Measurements from ENCODE around the gene ID2.

Gene ID2

GRCh38 chr2:8667896-8668512 is 13.9 kb upstream of the ID2 start:
- H3K4me2 ChIP-seq (ENCODE audit: insufficient read depth, low read length), result no peak overlapping the region
- H3K27me3 ChIP-seq (ENCODE audit: insufficient read depth, low read length, poor library complexity), result no peaks in the 10 kb centered on the region
- H3K9ac ChIP-seq (ENCODE audit: low read depth, low read length), result no peak overlapping the region
- 0 out of 2 replicates have a peak, but pooled peaks cover 3% of the 10 kb centered on the region for H3K4me1 ChIP-seq (ENCODE audit: insufficient read depth, low read length)
- no peaks in the 10 kb centered on the region for H4K20me1 ChIP-seq (ENCODE audit: insufficient read depth, low read length)
- DNase-seq, result no peak
- no peak overlapping the region for H3K4me3 ChIP-seq (ENCODE audit: low read depth in 1 of 2, low read length in 2 of 2)
- no peaks in the 10 kb centered on the region for H3K36me3 ChIP-seq (ENCODE audit: insufficient read depth, low read length)
- no peak overlapping the region for H3K27ac ChIP-seq (ENCODE audit: low read length)
- H3K9me3 ChIP-seq (ENCODE audit: insufficient read depth, low read length, severe bottlenecking), result no peaks in the 10 kb centered on the region
- no peak overlapping the region for H2AFZ ChIP-seq (ENCODE audit: low read depth, low read length)
- no peaks in the 10 kb centered on the region for H3K79me2 ChIP-seq (ENCODE audit: insufficient read depth, low read length)
- no peak for TF ChIP-seq EZH2 (IDR thresholded peaks at IDR 0.05; ENCODE audit: borderline replicate concordance, low read depth, low read length, severe bottlenecking)
- TF ChIP-seq CTCF (IDR thresholded peaks at IDR 0.05; ENCODE audit: borderline replicate concordance, extremely low read depth, low read length, poor library complexity, severe bottlenecking), result no peak
- no peak for ATAC-seq (ENCODE audit: insufficient read depth, low read depth)

- Histone ChIP-seq H2AFZ (ENCODE audit: low read depth, low read length) (no peak overlapping the region), H3K4me1 (ENCODE audit: insufficient read depth, low read length) (0 out of 2 replicates have a peak, but pooled peaks cover 3% of the 10 kb centered on the region), H3K4me2 (ENCODE audit: insufficient read depth, low read length) (no peak overlapping the region), H3K27ac (ENCODE audit: low read length) (no peak overlapping the region), H3K9ac (ENCODE audit: low read depth, low read length) (no peak overlapping the region), H3K4me3 (ENCODE audit: low read depth in 1 of 2, low read length in 2 of 2) (no peak overlapping the region), H3K79me2 (ENCODE audit: insufficient read depth, low read length) (no peaks in the 10 kb centered on the region), H3K9me3 (ENCODE audit: insufficient read depth, low read length, severe bottlenecking) (peaks cover 11% of the 10 kb centered on the region), H4K20me1 (ENCODE audit: insufficient read depth, low read length) (no peaks in the 10 kb centered on the region), H3K27me3 (ENCODE audit: insufficient read depth, low read length, poor library complexity) (no peaks in the 10 kb centered on the region), H3K36me3 (ENCODE audit: insufficient read depth, low read length) (no peaks in the 10 kb centered on the region)
- no peak for ATAC-seq (ENCODE audit: insufficient read depth, low read depth)
- DNase-seq, result no peak
- TF ChIP-seq EZH2 (IDR thresholded peaks at IDR 0.05; ENCODE audit: borderline replicate concordance, low read depth, low read length, severe bottlenecking) (no peak), CTCF (IDR thresholded peaks at IDR 0.05; ENCODE audit: borderline replicate concordance, extremely low read depth, low read length, poor library complexity, severe bottlenecking) (no peak)
Measured at GRCh38 chr2:8669157-8669817, 12.6 kb upstream of the ID2 start.

GRCh38 chr2:8670580-8670979 is 11.3 kb upstream of the ID2 start:
- H3K4me1 ChIP-seq (ENCODE audit: insufficient read depth, low read length), result no peaks in the 10 kb centered on the region
- H3K27me3 ChIP-seq (ENCODE audit: insufficient read depth, low read length, poor library complexity), result no peaks in the 10 kb centered on the region
- no peak overlapping the region for H3K4me2 ChIP-seq (ENCODE audit: insufficient read depth, low read length)
- H3K9ac ChIP-seq (ENCODE audit: low read depth, low read length), result no peak overlapping the region
- no peaks in the 10 kb centered on the region for H3K36me3 ChIP-seq (ENCODE audit: insufficient read depth, low read length)
- TF ChIP-seq EZH2 (IDR thresholded peaks at IDR 0.05; ENCODE audit: borderline replicate concordance, low read depth, low read length, severe bottlenecking), result no peak
- no peak for TF ChIP-seq CTCF (IDR thresholded peaks at IDR 0.05; ENCODE audit: borderline replicate concordance, extremely low read depth, low read length, poor library complexity, severe bottlenecking)
- H4K20me1 ChIP-seq (ENCODE audit: insufficient read depth, low read length), result no peaks in the 10 kb centered on the region
- H2AFZ ChIP-seq (ENCODE audit: low read depth, low read length), result no peak overlapping the region
- peaks cover 17% of the 10 kb centered on the region for H3K9me3 ChIP-seq (ENCODE audit: insufficient read depth, low read length, severe bottlenecking)
- no peaks in the 10 kb centered on the region for H3K79me2 ChIP-seq (ENCODE audit: insufficient read depth, low read length)
- DNase-seq (no peak), ATAC-seq (ENCODE audit: insufficient read depth, low read depth) (no peak)
- no peak overlapping the region for H3K27ac ChIP-seq (ENCODE audit: low read length)
- H3K4me3 ChIP-seq (ENCODE audit: low read depth in 1 of 2, low read length in 2 of 2), result no peak overlapping the region
